HepG2 (cell line): Measurements from ENCODE around the gene ZC3H18. TPM values are rescaled to one million over a fixed set of nuclear protein-coding genes. Genes with fewer than 3 reads are reported as not detected.

ENCODE experiments used
- AFF4 ChIP-seq: sonication (generic); formaldehyde crosslinking; IDR thresholded peaks from 2 replicates; pipeline ENCODE4 v1.4.0; 2020; ENCODE audit warnings: missing genetic modification reagents
- GZF1 ChIP-seq: sonication (generic); formaldehyde crosslinking; IDR thresholded peaks from 2 replicates; pipeline ENCODE4 v1.5.1; 2020; ENCODE audit warnings: mild to moderate bottlenecking, missing genetic modification reagents
- KDM2A ChIP-seq: sonication (generic); formaldehyde crosslinking; IDR thresholded peaks from 2 replicates; pipeline ENCODE4 v1.4.0; 2020; ENCODE audit warnings: low read depth, missing genetic modification reagents, borderline replicate concordance
- NCOA2 ChIP-seq: sonication (generic); formaldehyde crosslinking; IDR thresholded peaks from 2 replicates; pipeline ENCODE4 v1.8.0; 2022; ENCODE audit warnings: inconsistent platforms
- PCBP1 ChIP-seq: fragments of 200-400 bp; formaldehyde crosslinking; IDR thresholded peaks from 2 replicates; pipeline ENCODE4 v1.6.1; 2017; ENCODE audit warnings: mild to moderate bottlenecking, low read depth, low read length, borderline replicate concordance
- SIN3A ChIP-seq: IDR thresholded peaks from 2 replicates; pipeline ENCODE4 v1.6.1; 2011; ENCODE audit warnings: low read depth, mild to moderate bottlenecking, control low read depth, low read length, borderline replicate concordance
- SOX5 ChIP-seq: IDR thresholded peaks from 2 replicates; pipeline ENCODE4 v1.6.1; 2016; ENCODE audit warnings: borderline replicate concordance
- SRSF1 ChIP-seq: fragments of 200-400 bp; formaldehyde crosslinking; optimal IDR thresholded peaks from 2 replicates; pipeline ENCODE3; 2017; ENCODE audit warnings: mild to moderate bottlenecking, low read depth, low read length, moderate library complexity
- ZKSCAN5 ChIP-seq: sonication (generic); formaldehyde crosslinking; IDR thresholded peaks from 2 replicates; pipeline ENCODE4 v1.5.1; 2020; ENCODE audit warnings: mild to moderate bottlenecking, missing genetic modification reagents
- ZNF343 ChIP-seq: sonication (generic); formaldehyde crosslinking; IDR thresholded peaks from 2 replicates; pipeline ENCODE4 v1.4.0; 2020; ENCODE audit warnings: mild to moderate bottlenecking, missing genetic modification reagents
- ZNF570 ChIP-seq: sonication (generic); formaldehyde crosslinking; IDR thresholded peaks from 2 replicates; pipeline ENCODE4 v1.4.0; 2020; ENCODE audit warnings: mild to moderate bottlenecking, missing genetic modification reagents, borderline replicate concordance
- ZNF619 ChIP-seq: sonication (generic); formaldehyde crosslinking; IDR thresholded peaks from 2 replicates; pipeline ENCODE4 v1.4.0; 2020; ENCODE audit warnings: mild to moderate bottlenecking, missing genetic modification reagents
- ZNF777 ChIP-seq: sonication (generic); formaldehyde crosslinking; IDR thresholded peaks from 2 replicates; pipeline ENCODE4 v1.4.0; 2020; ENCODE audit warnings: missing genetic modification reagents
- ZNF788 ChIP-seq: sonication (generic); formaldehyde crosslinking; IDR thresholded peaks from 2 replicates; pipeline ENCODE4 v1.5.0; 2020; ENCODE audit warnings: mild to moderate bottlenecking, missing genetic modification reagents, borderline replicate concordance
- ZNF891 ChIP-seq: sonication (generic); formaldehyde crosslinking; IDR thresholded peaks from 2 replicates; pipeline ENCODE4 v1.5.0; 2020; ENCODE audit warnings: mild to moderate bottlenecking, missing genetic modification reagents
- polyA plus RNA-seq, 8 experiments: library from polyadenylated mRNA; depleted of rRNA in 3 of 8; stranded (reverse) in 7 of 8; unstranded in 1 of 8; fragments of >200 nt; fragmentation: Illumina TruSeq in 4 of 8; extraction: Trizol in 4 of 8; gene quantifications; 2 replicates each; pipeline versions ENCODE4 v1.2.1 to v1.2.3, GENCODE V29; 2011 to 2016; ENCODE audit warnings: low read depth in 4 of 8, missing spikeins in 1 of 8, mixed read lengths in 1 of 8; ENCODE audit not compliant: insufficient read depth in 1 of 8
- total RNA-seq, 5 experiments: library from RNA; depleted of rRNA; stranded (reverse); fragments of >200 nt; fragmentation: Illumina TruSeq; extraction: Trizol; gene quantifications; 2 replicates each; pipeline ENCODE4 v1.2.3, GENCODE V29; 2016; ENCODE audit warnings: low read depth in 1 of 5
- TF ChIP-seq, protein P1 (sequence below): IDR thresholded peaks from 2 replicates; pipeline ENCODE4 v1.6.1; 2016; ENCODE audit warnings: low read depth, missing genetic modification reagents, missing compliant biosample characterization
- TF ChIP-seq, protein P2 (sequence below): sonication (generic); formaldehyde crosslinking; IDR thresholded peaks from 2 replicates; pipeline ENCODE4 v1.9.0; 2021; ENCODE audit warnings: missing genetic modification reagents, borderline replicate concordance

Gene ZC3H18
- total and polyA plus RNA-seq, 2 of the 13 experiments (the other 11 are each of a cell fraction or from before 2014, with no cell fraction given) = 11.2 to 27.4 TPM

DNA sequence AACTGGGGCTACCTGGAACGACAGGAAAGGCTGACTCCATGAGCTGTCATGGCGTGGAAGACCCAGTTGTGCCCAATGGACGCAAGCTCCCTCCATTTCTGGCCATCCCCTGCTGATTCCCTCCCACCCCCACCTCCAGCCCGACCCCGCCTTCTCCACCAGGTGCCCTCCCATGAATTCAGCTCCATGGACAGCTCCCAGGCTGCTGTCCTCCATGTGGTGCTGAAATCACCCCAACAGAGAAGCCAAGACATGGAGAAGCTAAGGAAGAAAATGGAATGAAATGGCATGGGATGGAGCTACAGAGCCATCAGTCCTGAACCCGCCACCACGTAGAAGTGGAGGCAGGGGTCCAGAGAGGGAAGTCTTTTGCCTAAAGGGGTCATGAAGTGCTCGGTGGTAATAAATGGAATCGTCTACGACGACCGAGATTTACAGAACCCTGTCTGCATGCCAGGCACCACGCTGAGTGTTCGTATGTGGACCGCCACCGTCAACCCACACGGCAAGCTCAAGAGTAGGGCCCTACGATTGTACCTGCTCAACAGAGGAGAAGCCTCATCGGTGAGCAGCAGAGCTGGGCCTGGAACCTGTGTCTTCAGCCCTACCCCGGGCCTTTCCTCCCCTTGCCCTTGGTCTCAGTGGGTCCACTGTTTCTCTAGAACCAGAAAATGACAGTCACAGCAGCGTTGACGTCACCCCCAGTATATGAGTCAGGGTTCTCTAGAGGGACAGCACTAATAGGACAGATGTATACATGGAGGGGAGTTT, 9.3 kb upstream of the ZC3H18 start (continued):
- TF ChIP-seq SRSF1 = no peak
- TF ChIP-seq PCBP1 = no peak
- TF ChIP-seq, protein P1, sequence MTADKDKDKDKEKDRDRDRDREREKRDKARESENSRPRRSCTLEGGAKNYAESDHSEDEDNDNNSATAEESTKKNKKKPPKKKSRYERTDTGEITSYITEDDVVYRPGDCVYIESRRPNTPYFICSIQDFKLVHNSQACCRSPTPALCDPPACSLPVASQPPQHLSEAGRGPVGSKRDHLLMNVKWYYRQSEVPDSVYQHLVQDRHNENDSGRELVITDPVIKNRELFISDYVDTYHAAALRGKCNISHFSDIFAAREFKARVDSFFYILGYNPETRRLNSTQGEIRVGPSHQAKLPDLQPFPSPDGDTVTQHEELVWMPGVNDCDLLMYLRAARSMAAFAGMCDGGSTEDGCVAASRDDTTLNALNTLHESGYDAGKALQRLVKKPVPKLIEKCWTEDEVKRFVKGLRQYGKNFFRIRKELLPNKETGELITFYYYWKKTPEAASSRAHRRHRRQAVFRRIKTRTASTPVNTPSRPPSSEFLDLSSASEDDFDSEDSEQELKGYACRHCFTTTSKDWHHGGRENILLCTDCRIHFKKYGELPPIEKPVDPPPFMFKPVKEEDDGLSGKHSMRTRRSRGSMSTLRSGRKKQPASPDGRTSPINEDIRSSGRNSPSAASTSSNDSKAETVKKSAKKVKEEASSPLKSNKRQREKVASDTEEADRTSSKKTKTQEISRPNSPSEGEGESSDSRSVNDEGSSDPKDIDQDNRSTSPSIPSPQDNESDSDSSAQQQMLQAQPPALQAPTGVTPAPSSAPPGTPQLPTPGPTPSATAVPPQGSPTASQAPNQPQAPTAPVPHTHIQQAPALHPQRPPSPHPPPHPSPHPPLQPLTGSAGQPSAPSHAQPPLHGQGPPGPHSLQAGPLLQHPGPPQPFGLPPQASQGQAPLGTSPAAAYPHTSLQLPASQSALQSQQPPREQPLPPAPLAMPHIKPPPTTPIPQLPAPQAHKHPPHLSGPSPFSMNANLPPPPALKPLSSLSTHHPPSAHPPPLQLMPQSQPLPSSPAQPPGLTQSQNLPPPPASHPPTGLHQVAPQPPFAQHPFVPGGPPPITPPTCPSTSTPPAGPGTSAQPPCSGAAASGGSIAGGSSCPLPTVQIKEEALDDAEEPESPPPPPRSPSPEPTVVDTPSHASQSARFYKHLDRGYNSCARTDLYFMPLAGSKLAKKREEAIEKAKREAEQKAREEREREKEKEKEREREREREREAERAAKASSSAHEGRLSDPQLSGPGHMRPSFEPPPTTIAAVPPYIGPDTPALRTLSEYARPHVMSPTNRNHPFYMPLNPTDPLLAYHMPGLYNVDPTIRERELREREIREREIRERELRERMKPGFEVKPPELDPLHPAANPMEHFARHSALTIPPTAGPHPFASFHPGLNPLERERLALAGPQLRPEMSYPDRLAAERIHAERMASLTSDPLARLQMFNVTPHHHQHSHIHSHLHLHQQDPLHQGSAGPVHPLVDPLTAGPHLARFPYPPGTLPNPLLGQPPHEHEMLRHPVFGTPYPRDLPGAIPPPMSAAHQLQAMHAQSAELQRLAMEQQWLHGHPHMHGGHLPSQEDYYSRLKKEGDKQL (CRISPR knock-in tag) = peak; percentile 81
- TF ChIP-seq ZNF619 (CRISPR knock-in tag) = no peak
- TF ChIP-seq ZNF343 (CRISPR knock-in tag) = peak; percentile 96
- TF ChIP-seq NCOA2 = peak; percentile 92
- TF ChIP-seq SOX5 (CRISPR knock-in tag) = peak; percentile 81; the same call in 1 of the 2 replicates
- peak; percentile 80 for TF ChIP-seq ZNF788
- TF ChIP-seq GZF1 (CRISPR knock-in tag) = peak; percentile 96
- TF ChIP-seq ZKSCAN5 = peak; percentile 93
- TF ChIP-seq ZNF777 (CRISPR knock-in tag) = peak; percentile 90
- peak; percentile 96 for TF ChIP-seq KDM2A (CRISPR knock-in tag)
- TF ChIP-seq AFF4 (CRISPR knock-in tag) = peak; percentile 98
- peak; percentile 98 for TF ChIP-seq ZNF570
- peak; percentile 45; the same call in 1 of the 2 replicates for TF ChIP-seq ZNF891
- TF ChIP-seq, protein P2, sequence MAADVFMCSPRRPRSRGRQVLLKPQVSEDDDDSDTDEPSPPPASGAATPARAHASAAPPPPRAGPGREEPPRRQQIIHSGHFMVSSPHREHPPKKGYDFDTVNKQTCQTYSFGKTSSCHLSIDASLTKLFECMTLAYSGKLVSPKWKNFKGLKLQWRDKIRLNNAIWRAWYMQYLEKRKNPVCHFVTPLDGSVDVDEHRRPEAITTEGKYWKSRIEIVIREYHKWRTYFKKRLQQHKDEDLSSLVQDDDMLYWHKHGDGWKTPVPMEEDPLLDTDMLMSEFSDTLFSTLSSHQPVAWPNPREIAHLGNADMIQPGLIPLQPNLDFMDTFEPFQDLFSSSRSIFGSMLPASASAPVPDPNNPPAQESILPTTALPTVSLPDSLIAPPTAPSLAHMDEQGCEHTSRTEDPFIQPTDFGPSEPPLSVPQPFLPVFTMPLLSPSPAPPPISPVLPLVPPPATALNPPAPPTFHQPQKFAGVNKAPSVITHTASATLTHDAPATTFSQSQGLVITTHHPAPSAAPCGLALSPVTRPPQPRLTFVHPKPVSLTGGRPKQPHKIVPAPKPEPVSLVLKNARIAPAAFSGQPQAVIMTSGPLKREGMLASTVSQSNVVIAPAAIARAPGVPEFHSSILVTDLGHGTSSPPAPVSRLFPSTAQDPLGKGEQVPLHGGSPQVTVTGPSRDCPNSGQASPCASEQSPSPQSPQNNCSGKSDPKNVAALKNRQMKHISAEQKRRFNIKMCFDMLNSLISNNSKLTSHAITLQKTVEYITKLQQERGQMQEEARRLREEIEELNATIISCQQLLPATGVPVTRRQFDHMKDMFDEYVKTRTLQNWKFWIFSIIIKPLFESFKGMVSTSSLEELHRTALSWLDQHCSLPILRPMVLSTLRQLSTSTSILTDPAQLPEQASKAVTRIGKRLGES (CRISPR knock-in tag) = peak; percentile 98
- peak; percentile 99 for TF ChIP-seq SIN3A
